Measurements from ENCODE around the gene NENF.

The NENF gene

DNA sequence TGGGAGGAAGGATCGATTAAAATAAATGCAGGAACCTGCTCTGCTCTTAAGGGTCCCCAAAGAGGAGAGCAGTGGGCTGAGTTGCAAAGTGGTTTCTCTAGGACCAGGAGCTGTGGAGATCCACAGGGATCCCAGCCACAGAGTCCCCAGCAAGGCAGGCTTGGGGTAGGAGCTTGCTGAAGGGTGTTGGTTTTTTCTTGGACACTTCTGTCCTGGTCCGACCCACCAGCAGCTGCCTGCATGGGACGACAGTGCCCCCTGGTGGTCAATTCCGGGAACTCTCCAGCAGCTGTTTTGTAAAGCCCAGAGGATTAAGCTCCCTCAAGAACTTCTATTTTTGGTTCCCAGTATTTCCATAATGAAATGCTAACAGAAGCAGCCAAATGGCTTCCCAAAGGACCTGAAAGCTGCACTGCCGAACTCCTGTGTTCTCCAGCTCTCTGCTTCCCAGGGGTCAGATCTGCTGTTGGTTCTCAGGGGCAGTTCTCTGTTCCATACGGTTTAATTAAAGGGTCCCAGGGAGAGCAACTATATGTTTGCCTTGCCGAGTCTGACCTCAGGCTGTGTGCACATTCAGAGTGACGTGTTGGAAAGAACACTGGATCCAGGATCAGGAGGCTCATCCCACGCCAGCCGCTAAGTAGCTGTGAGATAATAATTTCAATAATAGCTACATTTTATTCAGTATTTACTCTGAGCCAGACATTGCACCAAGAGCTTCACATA, 23.2 kb downstream of the NENF start:
- Histone ChIP-seq H4K91ac (ENCODE audit: low read length) (no peak overlapping the region), H2BK5ac (ENCODE audit: low read depth, low read length, poor library complexity, severe bottlenecking) (no peak overlapping the region), H2BK15ac (ENCODE audit: low read depth, poor library complexity, severe bottlenecking) (no peak overlapping the region), H3K14ac (ENCODE audit: low read length in 2 of 2) (no peak overlapping the region), H3K9ac (ENCODE audit: low read length) (peak overlapping the region; percentile 82), H3K18ac (ENCODE audit: low read depth in 1 of 2, low read length in 2 of 2) (no peak overlapping the region), H2BK120ac (ENCODE audit: low read depth, low read length) (no peak overlapping the region), H2AFZ (ENCODE audit: low read depth, low read length) (no peak overlapping the region), H3K4me1 (ENCODE audit: control insufficient read depth, insufficient read depth, low read depth, low read length) (no peaks in the 10 kb centered on the region), H3K4me3 (ENCODE audit: insufficient read depth in 1 of 2, low read depth in 1 of 2, low read length in 2 of 2) (no peak overlapping the region), H3K4ac (ENCODE audit: low read depth in 1 of 2, low read length in 2 of 2) (no peak overlapping the region), H2AK5ac (ENCODE audit: low read length, severe bottlenecking) (no peak overlapping the region), H3K27ac (ENCODE audit: low read length, poor library complexity, severe bottlenecking) (no peak overlapping the region), H3K9me3 (ENCODE audit: control insufficient read depth, low read length) (peaks cover 9% of the 10 kb centered on the region), H4K8ac (ENCODE audit: low read length) (no peak overlapping the region), H3K23ac (ENCODE audit: low read length in 2 of 2) (no peak overlapping the region), H3K79me1 (replicated peaks; ENCODE audit: low read length, poor library complexity, severe bottlenecking) (no peaks in the 10 kb centered on the region), H3K27me3 (ENCODE audit: control insufficient read depth in 1 of 2, insufficient read depth in 1 of 2, low read length in 2 of 2) (peaks cover 0 to 5% of the 10 kb centered on the region in 2 experiments), H2BK12ac (ENCODE audit: low read length in 2 of 2) (no peak overlapping the region), H3K4me2 (ENCODE audit: low read length, poor library complexity, severe bottlenecking) (no peak overlapping the region), H3K36me3 (ENCODE audit: control insufficient read depth in 1 of 2, insufficient read depth in 2 of 2, low read depth in 1 of 2, low read length in 2 of 2) (no peaks in the 10 kb centered on the region)
- WGBS, result 40% methylated on average over 8 of the region's 10 CpGs
- DNase-seq, result peak; percentile 79

DNA sequence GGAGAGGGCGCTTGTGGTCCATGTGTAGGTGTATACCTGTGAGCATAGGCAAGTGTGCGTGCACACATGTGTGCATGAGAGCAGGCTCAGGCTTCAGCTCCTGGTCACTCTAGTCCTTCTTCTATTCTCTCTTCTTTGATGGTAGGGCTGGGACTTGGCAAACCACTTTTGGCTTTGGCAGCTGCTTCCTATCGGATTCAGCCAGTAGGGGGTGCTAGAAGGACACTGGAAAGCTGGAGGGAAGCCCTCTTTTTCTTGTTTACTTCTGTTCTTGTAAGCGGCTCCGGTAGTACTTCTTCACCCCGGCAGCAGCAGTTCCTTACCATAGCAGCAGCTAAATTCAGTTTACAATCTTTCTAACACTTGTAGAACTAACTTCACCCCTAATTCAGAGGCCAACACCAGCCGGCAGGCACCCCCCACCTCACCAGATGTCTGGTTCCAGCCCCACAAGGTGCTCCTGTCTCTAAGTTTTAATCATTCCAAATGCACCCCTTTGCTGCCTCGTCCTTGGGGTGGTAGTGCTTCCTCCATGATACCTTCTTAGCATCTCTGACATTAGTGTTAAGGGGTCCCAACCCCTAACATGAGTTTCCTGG, 25.1 kb downstream of the NENF start:
- WGBS, result 37% methylated on average over 8 of the region's 8 CpGs
- H3K9ac ChIP-seq (ENCODE audit: low read length), result no peak overlapping the region
- DNase-seq, result peak; percentile 29

DNA sequence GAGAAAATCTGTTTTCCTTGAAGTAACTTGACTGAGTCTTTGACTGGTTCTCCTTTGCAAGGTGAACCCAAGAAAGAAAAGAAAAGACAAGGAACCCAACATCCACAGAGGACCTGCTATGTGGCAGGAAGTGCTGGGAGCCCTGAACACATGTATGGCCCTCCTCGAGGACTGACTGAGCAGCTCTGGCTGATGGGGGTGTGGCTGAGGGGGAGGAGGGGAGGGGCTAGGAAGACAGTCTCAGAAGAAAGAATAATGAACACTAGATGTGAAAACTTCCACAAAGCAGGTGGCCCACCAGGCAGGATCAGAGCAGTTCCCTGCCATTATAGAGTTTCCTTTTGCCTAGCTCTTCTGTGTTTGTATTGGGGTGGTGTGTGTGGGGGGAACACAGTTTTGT, 26.1 kb downstream of the NENF start:
- no peak overlapping the region for H4K8ac ChIP-seq (ENCODE audit: low read length)
- WGBS, result 50% methylated on average over 1 of the region's 1 CpG
- no peaks in the 10 kb centered on the region for H3K79me1 ChIP-seq (replicated peaks; ENCODE audit: low read length, poor library complexity, severe bottlenecking)

More for the DNA sequence above, 25.1 kb downstream of the NENF start:
- no peak overlapping the region for H3K18ac ChIP-seq (ENCODE audit: low read depth in 1 of 2, low read length in 2 of 2)
- H3K4me2 ChIP-seq (ENCODE audit: low read length, poor library complexity, severe bottlenecking), result no peak overlapping the region
- peaks cover 9% of the 10 kb centered on the region for H3K9me3 ChIP-seq (ENCODE audit: control insufficient read depth, low read length)
- H4K91ac ChIP-seq (ENCODE audit: low read length), result no peak overlapping the region
- no peak overlapping the region for H3K14ac ChIP-seq (ENCODE audit: low read length in 2 of 2)
- H2AK5ac ChIP-seq (ENCODE audit: low read length, severe bottlenecking), result no peak overlapping the region
- no peaks in the 10 kb centered on the region for H3K36me3 ChIP-seq (ENCODE audit: control insufficient read depth in 1 of 2, insufficient read depth in 2 of 2, low read depth in 1 of 2, low read length in 2 of 2)
- H2BK120ac ChIP-seq (ENCODE audit: low read depth, low read length), result no peak overlapping the region
- no peaks in the 10 kb centered on the region for H3K79me1 ChIP-seq (replicated peaks; ENCODE audit: low read length, poor library complexity, severe bottlenecking)
- H2BK15ac ChIP-seq (ENCODE audit: low read depth, poor library complexity, severe bottlenecking), result no peak overlapping the region
- H3K27me3 ChIP-seq (ENCODE audit: control insufficient read depth in 1 of 2, insufficient read depth in 1 of 2, low read length in 2 of 2), result peaks cover under 1 to 5% of the 10 kb centered on the region in 2 experiments
- H2AFZ ChIP-seq (ENCODE audit: low read depth, low read length), result no peak overlapping the region
- H2BK12ac ChIP-seq (ENCODE audit: low read length in 2 of 2), result no peak overlapping the region
- no peak overlapping the region for H2BK5ac ChIP-seq (ENCODE audit: low read depth, low read length, poor library complexity, severe bottlenecking)
- H3K4me1 ChIP-seq (ENCODE audit: control insufficient read depth, insufficient read depth, low read depth, low read length), result no peaks in the 10 kb centered on the region
- no peak overlapping the region for H4K8ac ChIP-seq (ENCODE audit: low read length)
- no peak overlapping the region for H3K4ac ChIP-seq (ENCODE audit: low read depth in 1 of 2, low read length in 2 of 2)
- no peak overlapping the region for H3K23ac ChIP-seq (ENCODE audit: low read length in 2 of 2)
- no peak overlapping the region for H3K4me3 ChIP-seq (ENCODE audit: insufficient read depth in 1 of 2, low read depth in 1 of 2, low read length in 2 of 2)
- H3K27ac ChIP-seq (ENCODE audit: low read length, poor library complexity, severe bottlenecking), result no peak overlapping the region

DNA sequence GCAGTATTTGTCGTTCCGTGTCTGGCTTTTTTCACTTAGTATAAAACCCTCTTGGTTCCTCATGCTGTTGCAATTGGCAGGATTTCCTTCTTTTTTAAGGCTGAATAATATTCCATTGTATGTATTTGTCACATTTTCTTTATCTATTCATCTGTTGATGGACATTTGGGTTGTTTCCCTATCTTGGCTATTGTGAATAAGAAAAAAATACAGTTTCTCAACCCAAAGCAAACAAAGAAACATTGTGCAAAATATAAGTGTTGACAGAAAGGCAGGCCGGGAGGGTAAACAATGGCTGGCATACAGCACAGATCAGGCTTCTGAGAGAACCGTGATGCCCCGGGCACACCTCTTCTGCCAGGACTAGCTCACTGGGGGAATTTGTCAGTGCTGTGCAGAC, 26.9 kb downstream of the NENF start:
- Histone ChIP-seq H3K4me3 (ENCODE audit: insufficient read depth in 1 of 2, low read depth in 1 of 2, low read length in 2 of 2) (no peak overlapping the region), H2BK5ac (ENCODE audit: low read depth, low read length, poor library complexity, severe bottlenecking) (no peak overlapping the region), H2BK120ac (ENCODE audit: low read depth, low read length) (no peak overlapping the region), H2AFZ (ENCODE audit: low read depth, low read length) (no peak overlapping the region), H3K27ac (ENCODE audit: low read length, poor library complexity, severe bottlenecking) (no peak overlapping the region), H4K8ac (ENCODE audit: low read length) (no peak overlapping the region), H2AK5ac (ENCODE audit: low read length, severe bottlenecking) (no peak overlapping the region), H3K9ac (ENCODE audit: low read length) (no peak overlapping the region), H3K4me2 (ENCODE audit: low read length, poor library complexity, severe bottlenecking) (no peak overlapping the region), H2BK15ac (ENCODE audit: low read depth, poor library complexity, severe bottlenecking) (no peak overlapping the region), H3K23ac (ENCODE audit: low read length in 2 of 2) (no peak overlapping the region), H3K4ac (ENCODE audit: low read depth in 1 of 2, low read length in 2 of 2) (no peak overlapping the region), H3K36me3 (ENCODE audit: control insufficient read depth in 1 of 2, insufficient read depth in 2 of 2, low read depth in 1 of 2, low read length in 2 of 2) (no peaks in the 10 kb centered on the region), H4K91ac (ENCODE audit: low read length) (no peak overlapping the region), H3K79me1 (replicated peaks; ENCODE audit: low read length, poor library complexity, severe bottlenecking) (no peaks in the 10 kb centered on the region), H2BK12ac (ENCODE audit: low read length in 2 of 2) (no peak overlapping the region), H3K18ac (ENCODE audit: low read depth in 1 of 2, low read length in 2 of 2) (no peak overlapping the region), H3K27me3 (ENCODE audit: control insufficient read depth in 1 of 2, insufficient read depth in 1 of 2, low read length in 2 of 2) (peaks cover 10 to 13% of the 10 kb centered on the region in 2 experiments), H3K4me1 (ENCODE audit: control insufficient read depth, insufficient read depth, low read depth, low read length) (no peaks in the 10 kb centered on the region), H3K14ac (ENCODE audit: low read length in 2 of 2) (no peak overlapping the region), H3K9me3 (ENCODE audit: control insufficient read depth, low read length) (peaks cover 9% of the 10 kb centered on the region)
- 95% methylated on average over 4 of the region's 5 CpGs for WGBS
- no peak for DNase-seq

More for the DNA sequence above, 26.1 kb downstream of the NENF start:
- Histone ChIP-seq H3K4me2 (ENCODE audit: low read length, poor library complexity, severe bottlenecking) (no peak overlapping the region), H3K27ac (ENCODE audit: low read length, poor library complexity, severe bottlenecking) (no peak overlapping the region), H2BK120ac (ENCODE audit: low read depth, low read length) (no peak overlapping the region), H3K18ac (ENCODE audit: low read depth in 1 of 2, low read length in 2 of 2) (no peak overlapping the region), H2AK5ac (ENCODE audit: low read length, severe bottlenecking) (no peak overlapping the region), H3K9me3 (ENCODE audit: control insufficient read depth, low read length) (peaks cover 9% of the 10 kb centered on the region), H3K4me1 (ENCODE audit: control insufficient read depth, insufficient read depth, low read depth, low read length) (no peaks in the 10 kb centered on the region), H3K9ac (ENCODE audit: low read length) (no peak overlapping the region), H3K4me3 (ENCODE audit: insufficient read depth in 1 of 2, low read depth in 1 of 2, low read length in 2 of 2) (no peak overlapping the region), H2BK12ac (ENCODE audit: low read length in 2 of 2) (no peak overlapping the region), H3K27me3 (ENCODE audit: control insufficient read depth in 1 of 2, insufficient read depth in 1 of 2, low read length in 2 of 2) (peaks cover 10 to 13% of the 10 kb centered on the region in 2 experiments), H2BK5ac (ENCODE audit: low read depth, low read length, poor library complexity, severe bottlenecking) (no peak overlapping the region), H2AFZ (ENCODE audit: low read depth, low read length) (no peak overlapping the region), H3K23ac (ENCODE audit: low read length in 2 of 2) (no peak overlapping the region), H4K91ac (ENCODE audit: low read length) (no peak overlapping the region), H3K4ac (ENCODE audit: low read depth in 1 of 2, low read length in 2 of 2) (no peak overlapping the region), H3K14ac (ENCODE audit: low read length in 2 of 2) (no peak overlapping the region), H2BK15ac (ENCODE audit: low read depth, poor library complexity, severe bottlenecking) (no peak overlapping the region), H3K36me3 (ENCODE audit: control insufficient read depth in 1 of 2, insufficient read depth in 2 of 2, low read depth in 1 of 2, low read length in 2 of 2) (no peaks in the 10 kb centered on the region)
- no peak for DNase-seq

Data from mesenchymal stem cell (in vitro differentiated cells and primary cell).